Measurements from ENCODE around the gene SGMS1. TPM values are rescaled to one million over a fixed set of nuclear protein-coding genes. Genes with fewer than 3 reads are reported as not detected.
"Not testable (repeated sequence)": the region's sequence is repeated elsewhere in the genome, so short reads cannot be mapped to it uniquely, and the experiment has no call there.

Gene SGMS1
- total RNA-seq, 1 donor from 2014 or later = 9.2 TPM

DNA sequence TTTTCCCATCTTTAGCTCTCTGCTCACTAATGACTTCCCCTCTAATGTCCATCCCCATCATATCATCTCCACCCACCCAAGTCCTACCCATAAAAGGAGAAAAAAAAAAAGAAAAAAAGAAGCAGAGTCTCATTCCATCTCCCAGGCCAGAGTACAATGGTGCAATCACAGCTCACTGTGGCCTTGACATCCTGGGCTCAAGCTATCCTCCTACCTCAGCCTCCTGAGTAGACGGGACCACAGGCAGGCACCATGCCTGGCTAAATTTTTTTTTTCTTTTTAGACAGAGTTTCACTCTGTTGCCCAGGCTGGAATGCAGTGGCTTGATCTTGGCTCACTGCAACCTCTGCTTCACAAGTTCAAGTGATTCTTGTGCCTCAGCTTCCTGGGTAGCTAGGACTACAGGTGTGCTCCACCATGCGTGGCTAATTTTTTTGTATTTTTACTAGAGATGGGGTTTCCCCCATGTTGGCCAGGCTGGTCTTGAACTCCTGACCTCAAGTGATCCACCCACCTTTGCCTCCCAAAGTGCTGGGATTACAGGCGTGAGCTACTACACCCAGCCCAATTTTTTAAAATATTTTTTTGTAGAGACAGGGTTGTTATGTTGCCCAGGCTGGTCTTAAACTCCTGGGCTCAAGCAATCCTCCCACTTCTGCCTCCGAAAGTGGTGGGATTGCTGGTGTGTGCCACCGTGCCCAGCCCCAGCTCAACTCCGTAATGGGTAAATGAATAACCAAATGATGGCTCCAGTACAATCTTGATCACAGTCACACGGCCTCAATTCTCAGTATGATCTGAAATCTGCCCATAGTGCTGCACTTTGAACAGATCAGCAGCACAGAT, 24.6 kb upstream of the SGMS1 start:
- Histone ChIP-seq H3K9ac (no peak overlapping the region), H4K20me1 (ENCODE audit: low read depth) (no peaks in the 10 kb centered on the region), H3K9me3 (ENCODE audit: low read depth) (no peaks in the 10 kb centered on the region), H3K4me3 (no peak overlapping the region), H3K4me1 (no peaks in the 10 kb centered on the region), H3K79me2 (ENCODE audit: low read depth) (no peaks in the 10 kb centered on the region), H3K27me3 (no peaks in the 10 kb centered on the region), H3K27ac (no peak overlapping the region), H3F3A (ENCODE audit: low read depth) (no peaks in the 10 kb centered on the region), H2AFZ (replicated peaks) (no peak overlapping the region), H3K36me3 (no peaks in the 10 kb centered on the region), H3K4me2 (no peak overlapping the region)
- no peaks in the 10 kb centered on the region for H3K9me3 Mint-ChIP-seq
- H3K27me3 Mint-ChIP-seq (ENCODE audit: insufficient read depth, low read depth) = no peaks in the 10 kb centered on the region
- H3K36me3 Mint-ChIP-seq = no peaks in the 10 kb centered on the region
- H3K4me1 Mint-ChIP-seq = no peaks in the 10 kb centered on the region
- no peak for DNase-seq (ENCODE audit: low spot score)
- TF ChIP-seq EZH2 (IDR thresholded peaks at IDR 0.05) (no peak), EZH2phosphoT487 (IDR thresholded peaks at IDR 0.05) (no peak)
- TF ChIP-seq, protein P1, sequence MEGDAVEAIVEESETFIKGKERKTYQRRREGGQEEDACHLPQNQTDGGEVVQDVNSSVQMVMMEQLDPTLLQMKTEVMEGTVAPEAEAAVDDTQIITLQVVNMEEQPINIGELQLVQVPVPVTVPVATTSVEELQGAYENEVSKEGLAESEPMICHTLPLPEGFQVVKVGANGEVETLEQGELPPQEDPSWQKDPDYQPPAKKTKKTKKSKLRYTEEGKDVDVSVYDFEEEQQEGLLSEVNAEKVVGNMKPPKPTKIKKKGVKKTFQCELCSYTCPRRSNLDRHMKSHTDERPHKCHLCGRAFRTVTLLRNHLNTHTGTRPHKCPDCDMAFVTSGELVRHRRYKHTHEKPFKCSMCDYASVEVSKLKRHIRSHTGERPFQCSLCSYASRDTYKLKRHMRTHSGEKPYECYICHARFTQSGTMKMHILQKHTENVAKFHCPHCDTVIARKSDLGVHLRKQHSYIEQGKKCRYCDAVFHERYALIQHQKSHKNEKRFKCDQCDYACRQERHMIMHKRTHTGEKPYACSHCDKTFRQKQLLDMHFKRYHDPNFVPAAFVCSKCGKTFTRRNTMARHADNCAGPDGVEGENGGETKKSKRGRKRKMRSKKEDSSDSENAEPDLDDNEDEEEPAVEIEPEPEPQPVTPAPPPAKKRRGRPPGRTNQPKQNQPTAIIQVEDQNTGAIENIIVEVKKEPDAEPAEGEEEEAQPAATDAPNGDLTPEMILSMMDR (IDR thresholded peaks at IDR 0.05) = no peak
- H3K27ac Mint-ChIP-seq = no peak overlapping the region
- no peak overlapping the region for H3K4me3 Mint-ChIP-seq

DNA sequence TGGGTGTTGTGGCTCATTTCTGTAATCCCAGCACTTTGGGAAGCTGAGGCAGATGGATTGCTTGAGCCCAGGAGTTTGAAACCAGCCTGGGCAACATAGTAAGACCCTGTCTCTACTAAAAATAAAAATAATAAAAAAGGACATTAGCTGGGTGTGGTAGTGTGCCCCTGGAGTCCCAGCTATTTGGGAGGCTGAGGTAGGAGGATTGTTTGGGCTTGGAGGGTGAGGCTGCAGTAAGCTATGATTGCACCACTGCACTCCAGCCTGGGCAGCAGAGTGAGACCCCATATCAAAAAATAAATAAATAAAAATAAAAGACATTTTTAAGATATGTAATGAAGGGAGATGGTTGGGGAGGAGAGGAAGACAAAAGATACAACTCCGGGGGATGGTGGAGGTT, 23.6 kb upstream of the SGMS1 start:
- not testable (repeated sequence) for H3K4me1 Mint-ChIP-seq

DNA sequence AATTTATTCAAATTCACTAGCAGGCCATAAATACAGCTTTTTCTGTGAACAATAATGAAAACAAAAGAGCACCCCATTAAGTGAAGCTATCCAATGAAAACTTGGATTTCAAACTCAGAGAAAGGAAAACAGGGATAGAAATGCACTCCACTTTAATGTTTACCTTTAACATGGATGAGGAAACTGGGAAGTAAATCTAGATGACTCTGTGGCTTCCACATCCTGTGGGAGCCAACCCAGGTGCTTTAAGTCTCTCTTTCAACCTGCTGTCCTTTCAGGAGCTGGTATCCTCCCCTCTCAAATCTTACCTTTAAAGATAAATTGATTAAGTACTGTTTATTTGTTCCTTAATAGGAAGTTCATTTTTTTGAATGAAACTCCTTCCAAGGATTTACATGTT, 21.5 kb upstream of the SGMS1 start:
- no peaks in the 10 kb centered on the region for H3K4me1 Mint-ChIP-seq
- Histone ChIP-seq H3K4me1 (no peaks in the 10 kb centered on the region), H3K9me3 (ENCODE audit: low read depth) (no peaks in the 10 kb centered on the region), H3K4me3 (no peak overlapping the region), H3K79me2 (ENCODE audit: low read depth) (no peaks in the 10 kb centered on the region), H3F3A (ENCODE audit: low read depth) (no peaks in the 10 kb centered on the region), H3K9ac (no peak overlapping the region), H3K4me2 (no peak overlapping the region), H2AFZ (replicated peaks) (no peak overlapping the region), H3K36me3 (no peaks in the 10 kb centered on the region), H3K27ac (no peak overlapping the region), H4K20me1 (ENCODE audit: low read depth) (no peaks in the 10 kb centered on the region), H3K27me3 (no peaks in the 10 kb centered on the region)
- no peak overlapping the region for H3K27ac Mint-ChIP-seq
- TF ChIP-seq EZH2 (IDR thresholded peaks at IDR 0.05) = no peak
- no peak for TF ChIP-seq EZH2phosphoT487 (IDR thresholded peaks at IDR 0.05)
- TF ChIP-seq, protein P1 (IDR thresholded peaks at IDR 0.05) = no peak
- H3K9me3 Mint-ChIP-seq = no peaks in the 10 kb centered on the region
- H3K27me3 Mint-ChIP-seq (ENCODE audit: insufficient read depth, low read depth) = no peaks in the 10 kb centered on the region
- no peak overlapping the region for H3K4me3 Mint-ChIP-seq
- DNase-seq (ENCODE audit: low spot score) = no peak
- H3K36me3 Mint-ChIP-seq = no peaks in the 10 kb centered on the region

More for the DNA sequence above, 23.6 kb upstream of the SGMS1 start:
- DNase-seq (ENCODE audit: low spot score); H3K9me3 ChIP-seq (ENCODE audit: low read depth); H3K36me3 ChIP-seq; H3K4me1 ChIP-seq; H3K4me2 ChIP-seq; H3K4me3 ChIP-seq; H3K27me3 Mint-ChIP-seq (ENCODE audit: insufficient read depth, low read depth); H3K27me3 ChIP-seq; H3K4me3 Mint-ChIP-seq; H3K36me3 Mint-ChIP-seq; H2AFZ ChIP-seq (replicated peaks); H3F3A ChIP-seq (ENCODE audit: low read depth); H3K27ac ChIP-seq; H3K9me3 Mint-ChIP-seq; H3K27ac Mint-ChIP-seq; H3K9ac ChIP-seq; H4K20me1 ChIP-seq (ENCODE audit: low read depth); H3K79me2 ChIP-seq (ENCODE audit: low read depth): not testable (repeated sequence)

DNA sequence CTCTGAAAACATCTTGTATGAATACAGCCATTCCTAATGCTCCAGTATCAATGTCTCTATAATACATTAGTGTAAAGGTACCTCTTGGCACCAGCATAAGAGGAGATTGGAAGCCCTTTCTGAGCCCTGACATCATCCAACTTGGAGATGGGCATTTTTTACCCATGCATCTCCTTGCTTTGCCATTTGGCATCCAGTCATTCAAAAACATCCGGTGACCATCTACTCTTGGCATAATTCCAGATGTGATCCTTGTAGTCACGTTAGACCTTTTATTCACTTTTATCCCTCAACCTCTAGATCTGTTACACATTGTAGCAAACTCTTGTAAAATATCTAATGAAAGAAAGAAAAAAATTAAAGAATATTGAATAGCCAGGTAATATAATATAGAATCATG, 17.9 kb upstream of the SGMS1 start:
- no peaks in the 10 kb centered on the region for H3K4me1 ChIP-seq
- no peaks in the 10 kb centered on the region for H3K79me2 ChIP-seq (ENCODE audit: low read depth)
- Mint-ChIP-seq H3K27me3 (ENCODE audit: insufficient read depth, low read depth) (no peaks in the 10 kb centered on the region), H3K9me3 (no peaks in the 10 kb centered on the region), H3K27ac (no peak overlapping the region), H3K4me1 (no peaks in the 10 kb centered on the region), H3K4me3 (no peak overlapping the region), H3K36me3 (no peaks in the 10 kb centered on the region)
- no peaks in the 10 kb centered on the region for H4K20me1 ChIP-seq (ENCODE audit: low read depth)
- no peak for TF ChIP-seq EZH2 (IDR thresholded peaks at IDR 0.05)
- TF ChIP-seq, protein P1 (IDR thresholded peaks at IDR 0.05) = no peak
- no peak for TF ChIP-seq EZH2phosphoT487 (IDR thresholded peaks at IDR 0.05)
- H3K9ac ChIP-seq = no peak overlapping the region
- no peak overlapping the region for H3K27ac ChIP-seq
- H3K4me3 ChIP-seq = no peak overlapping the region
- H3K36me3 ChIP-seq = no peaks in the 10 kb centered on the region
- H3F3A ChIP-seq (ENCODE audit: low read depth) = no peaks in the 10 kb centered on the region
- H3K27me3 ChIP-seq = no peaks in the 10 kb centered on the region
- H3K4me2 ChIP-seq = no peak overlapping the region
- no peaks in the 10 kb centered on the region for H3K9me3 ChIP-seq (ENCODE audit: low read depth)
- no peak for DNase-seq (ENCODE audit: low spot score)
- H2AFZ ChIP-seq (replicated peaks) = no peak overlapping the region

All from neural progenitor cell (in vitro differentiated cells).